DOHH2 (cell line): Measurements from ENCODE around the gene TEX19.

Experiments used
- H3F3A ChIP-seq: fragments of 200-600 bp; sonication (generic), shearing (Covaris generic); 2 replicates; pipeline ENCODE4 v1.6.0; 2016; ENCODE audit warnings: antibody characterized with exemption, mild to moderate bottlenecking; ENCODE audit not compliant: control insufficient read depth, insufficient read depth
- H3K27ac ChIP-seq: fragments of 200-600 bp; sonication (generic); 2 replicates; pipeline ENCODE4 v1.5.1; 2014; ENCODE audit warnings: low read depth, mild to moderate bottlenecking, low read length, moderate library complexity
- H3K27me3 ChIP-seq: fragments of 200-600 bp; sonication (generic); 2 replicates; pipeline ENCODE4 v1.6.1; 2014; ENCODE audit warnings: mild to moderate bottlenecking, low read length, mixed read lengths; ENCODE audit not compliant: control insufficient read depth
- H3K36me3 ChIP-seq: fragments of 200-600 bp; sonication (generic); 2 replicates; pipeline ENCODE4 v1.6.1; 2014; ENCODE audit warnings: mild to moderate bottlenecking, low read length, moderate library complexity, mixed read lengths; ENCODE audit not compliant: control insufficient read depth
- H3K4me1 ChIP-seq: fragments of 200-600 bp; sonication (generic); 2 replicates; pipeline ENCODE4 v1.6.1; 2014; ENCODE audit warnings: mild to moderate bottlenecking, low read length, mixed read lengths; ENCODE audit not compliant: control insufficient read depth
- H3K4me2 ChIP-seq: fragments of 200-600 bp; sonication (generic); 2 replicates; pipeline ENCODE4 v1.6.0; 2014; ENCODE audit warnings: mild to moderate bottlenecking, low read length, moderate library complexity
- H3K4me3 ChIP-seq: fragments of 200-600 bp; sonication (generic); 2 replicates; pipeline ENCODE4 v1.5.1; 2014; ENCODE audit warnings: mild to moderate bottlenecking, low read length, mixed read lengths
- H3K79me2 ChIP-seq: fragments of 200-600 bp; sonication (generic); 2 replicates; pipeline ENCODE4 v1.6.1; 2014; ENCODE audit warnings: mild to moderate bottlenecking, low read length, mixed read lengths; ENCODE audit not compliant: control insufficient read depth
- H3K9me2 ChIP-seq: fragments of 200-600 bp; sonication (generic); replicated peaks from 2 replicates; pipeline ENCODE4 v1.6.1; 2014; ENCODE audit warnings: mild to moderate bottlenecking, low read length, mixed read lengths; ENCODE audit not compliant: control insufficient read depth
- H3K9me3 ChIP-seq: fragments of 200-600 bp; sonication (generic); 2 replicates; pipeline ENCODE4 v1.6.1; 2014; ENCODE audit warnings: antibody characterized with exemption, low read length, mixed read lengths; ENCODE audit not compliant: control insufficient read depth, insufficient read depth
- H4K20me1 ChIP-seq: fragments of 200-600 bp; sonication (generic); 2 replicates; pipeline ENCODE4 v1.6.0; 2014; ENCODE audit warnings: low read depth, mild to moderate bottlenecking, antibody characterized with exemption, low read length, moderate library complexity; ENCODE audit not compliant: control insufficient read depth, insufficient read depth
- EZH2phosphoT487 ChIP-seq: fragments of 200-600 bp; sonication (generic); IDR thresholded peaks from 2 replicates; pipeline ENCODE4 v1.6.1; 2017; ENCODE audit warnings: borderline replicate concordance, mild to moderate bottlenecking, antibody characterized with exemption, low read length, moderate library complexity, mixed read lengths
- TF ChIP-seq, protein P1 (sequence below): fragments of 200-600 bp; sonication (generic); IDR thresholded peaks from one replicate; pipeline ENCODE4 v1.5.1; 2014; ENCODE audit warnings: antibody characterized with exemption, mild to moderate bottlenecking, low read depth, low read length; ENCODE audit not compliant: poor library complexity, severe bottlenecking

Gene TEX19

DNA sequence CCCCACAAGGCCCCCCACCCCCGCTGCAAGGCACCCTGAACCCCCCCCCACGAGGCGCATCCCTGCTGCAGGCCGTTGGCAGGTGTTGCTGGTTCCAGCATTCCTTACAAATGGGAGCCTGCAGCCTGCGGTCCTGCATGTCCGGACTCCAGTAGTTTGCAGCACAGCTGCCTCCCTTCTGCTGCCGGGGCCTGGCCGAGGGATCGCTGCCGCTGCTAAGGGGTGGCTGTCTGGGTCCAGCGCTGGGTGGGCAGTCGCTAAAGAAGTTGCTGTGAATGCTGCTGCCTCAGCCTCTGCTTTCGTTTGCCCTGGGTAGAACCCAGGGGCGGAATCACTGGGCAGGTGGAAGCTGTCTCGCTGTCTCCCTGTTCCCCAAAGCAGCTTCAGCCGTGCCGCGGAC is 24.4 kb downstream of the TEX19 start:
- Histone ChIP-seq H3K36me3 (no peaks in the 10 kb centered on the region), H3K79me2 (no peaks in the 10 kb centered on the region), H3K4me3 (no peak overlapping the region), H4K20me1 (no peaks in the 10 kb centered on the region), H3K9me2 (no peaks in the 10 kb centered on the region), H3K4me1 (no peaks in the 10 kb centered on the region), H3K9me3 (no peaks in the 10 kb centered on the region), H3K27ac (no peak overlapping the region), H3K4me2 (no peak overlapping the region), H3F3A (no peaks in the 10 kb centered on the region), H3K27me3 (no peaks in the 10 kb centered on the region)
- TF ChIP-seq, protein P1, sequence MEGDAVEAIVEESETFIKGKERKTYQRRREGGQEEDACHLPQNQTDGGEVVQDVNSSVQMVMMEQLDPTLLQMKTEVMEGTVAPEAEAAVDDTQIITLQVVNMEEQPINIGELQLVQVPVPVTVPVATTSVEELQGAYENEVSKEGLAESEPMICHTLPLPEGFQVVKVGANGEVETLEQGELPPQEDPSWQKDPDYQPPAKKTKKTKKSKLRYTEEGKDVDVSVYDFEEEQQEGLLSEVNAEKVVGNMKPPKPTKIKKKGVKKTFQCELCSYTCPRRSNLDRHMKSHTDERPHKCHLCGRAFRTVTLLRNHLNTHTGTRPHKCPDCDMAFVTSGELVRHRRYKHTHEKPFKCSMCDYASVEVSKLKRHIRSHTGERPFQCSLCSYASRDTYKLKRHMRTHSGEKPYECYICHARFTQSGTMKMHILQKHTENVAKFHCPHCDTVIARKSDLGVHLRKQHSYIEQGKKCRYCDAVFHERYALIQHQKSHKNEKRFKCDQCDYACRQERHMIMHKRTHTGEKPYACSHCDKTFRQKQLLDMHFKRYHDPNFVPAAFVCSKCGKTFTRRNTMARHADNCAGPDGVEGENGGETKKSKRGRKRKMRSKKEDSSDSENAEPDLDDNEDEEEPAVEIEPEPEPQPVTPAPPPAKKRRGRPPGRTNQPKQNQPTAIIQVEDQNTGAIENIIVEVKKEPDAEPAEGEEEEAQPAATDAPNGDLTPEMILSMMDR: no peak
- no peak for TF ChIP-seq EZH2phosphoT487

DNA sequence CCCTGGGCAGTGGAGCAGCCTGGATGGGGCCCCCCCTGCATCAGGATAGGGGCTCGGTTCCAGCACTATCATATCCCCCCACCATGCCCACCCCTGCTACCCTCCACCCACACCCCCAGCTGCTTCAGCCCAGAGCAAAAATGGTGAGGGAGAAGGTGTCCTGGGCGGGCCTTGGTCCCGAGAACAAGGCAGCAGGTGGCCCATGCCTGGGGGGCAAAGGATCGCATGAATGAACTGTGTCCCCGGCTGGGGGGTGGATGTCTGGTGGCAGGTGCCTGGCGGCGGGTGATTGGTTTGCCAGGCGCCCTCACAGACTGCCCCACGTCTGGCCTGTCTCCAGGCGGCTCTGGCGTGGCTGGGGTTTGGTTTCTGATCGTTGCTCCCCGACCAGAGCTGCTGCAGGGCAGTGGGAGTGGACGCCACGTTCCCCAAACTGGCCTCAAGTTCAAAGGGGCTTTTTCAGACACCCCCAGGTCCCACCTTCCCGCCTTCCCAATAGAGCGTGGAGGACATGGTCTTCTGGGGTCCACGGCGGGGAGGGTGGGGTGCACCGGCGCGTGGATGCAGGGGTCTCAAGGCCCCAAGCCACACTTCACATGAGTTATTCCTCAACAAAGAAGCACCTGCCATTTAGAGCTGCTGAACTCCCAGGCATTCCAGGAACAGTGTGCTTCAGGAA is 25.1 kb downstream of the TEX19 start:
- Histone ChIP-seq H3K4me3 (no peak overlapping the region), H4K20me1 (no peaks in the 10 kb centered on the region), H3K9me2 (no peaks in the 10 kb centered on the region), H3K4me2 (no peak overlapping the region), H3K9me3 (no peaks in the 10 kb centered on the region), H3K27me3 (no peaks in the 10 kb centered on the region), H3K79me2 (no peaks in the 10 kb centered on the region), H3K27ac (no peak overlapping the region), H3K36me3 (no peaks in the 10 kb centered on the region), H3K4me1 (no peaks in the 10 kb centered on the region), H3F3A (no peaks in the 10 kb centered on the region)
- TF ChIP-seq, protein P1: no peak
- TF ChIP-seq EZH2phosphoT487: no peak

DNA sequence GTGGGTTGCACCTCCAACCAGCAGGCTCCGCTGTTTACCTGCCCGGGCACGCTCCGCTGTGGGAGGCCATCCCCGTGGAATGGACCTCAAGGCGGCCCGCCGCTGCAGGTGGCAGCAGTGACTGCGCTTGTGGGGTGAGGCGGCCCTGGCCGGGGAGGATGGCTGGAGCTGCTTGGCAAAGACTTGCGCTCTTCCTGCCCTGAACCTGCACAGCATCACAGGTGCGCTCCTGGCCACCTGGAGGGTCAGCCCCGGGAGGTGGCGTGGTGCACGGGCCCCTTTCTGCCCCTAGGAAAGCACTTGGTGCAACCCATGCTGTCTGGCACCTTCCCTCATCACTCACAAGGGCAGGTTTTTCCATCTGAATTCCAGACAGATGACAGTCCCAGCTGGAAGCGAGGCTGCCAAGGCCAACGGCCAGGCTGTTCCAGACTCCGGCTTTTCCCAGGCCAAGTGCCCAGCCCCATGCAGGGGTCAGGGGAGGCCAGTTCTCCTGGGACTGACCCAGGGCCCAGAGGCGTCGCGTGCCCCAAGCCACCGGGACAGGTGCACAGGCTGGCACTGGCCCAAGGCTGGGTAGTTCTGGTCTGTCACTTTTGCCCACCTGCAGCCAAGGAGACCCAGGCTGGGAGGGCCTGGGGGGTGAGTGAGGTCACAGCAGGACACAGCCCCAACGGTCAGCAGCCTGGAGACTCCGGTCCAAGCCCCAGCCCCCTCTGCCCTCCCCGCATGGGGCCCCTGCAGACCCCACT is 25.9 kb downstream of the TEX19 start:
- Histone ChIP-seq H3K27ac (no peak overlapping the region), H3K4me1 (no peaks in the 10 kb centered on the region), H3K9me3 (no peaks in the 10 kb centered on the region), H3K79me2 (no peaks in the 10 kb centered on the region), H4K20me1 (no peaks in the 10 kb centered on the region), H3K27me3 (no peaks in the 10 kb centered on the region), H3K4me3 (no peak overlapping the region), H3K9me2 (no peaks in the 10 kb centered on the region), H3F3A (no peaks in the 10 kb centered on the region), H3K4me2 (no peak overlapping the region), H3K36me3 (no peaks in the 10 kb centered on the region)
- TF ChIP-seq, protein P1: no peak
- no peak for TF ChIP-seq EZH2phosphoT487
